Activated naive CD4-positive, alpha-beta T cell treated with anti-CD3 and anti-CD28 coated beads, Interleukin-2, amount 10 ng/mL, durations not matched to agents 7 days and 5 days (primary cell): ENCODE results near the gene ARHGEF10L.

Experiments used
- CTCF ChIA-PET: fragments of 350-600 bp; sonication (Branson Sonifier 250); formaldehyde crosslinking; loops from one replicate; lab custom pipeline; 2021; ENCODE audit warnings: antibody characterized with exemption; lab: Charles Lee
- DNase-seq: peaks from one replicate; pipeline ENCODE4 v3.0.0-alpha.2; 2020
- H3K27ac Mint-ChIP-seq: one replicate; pipeline ENCODE4 v1.8.0; 2021; ENCODE audit warnings: mild to moderate bottlenecking, moderate library complexity, mixed read lengths
- H3K27me3 Mint-ChIP-seq: one replicate; pipeline ENCODE4 v1.8.0; 2021; ENCODE audit warnings: mild to moderate bottlenecking, mixed read lengths
- H3K36me3 Mint-ChIP-seq: one replicate; pipeline ENCODE4 v1.8.0; 2021; ENCODE audit warnings: mixed read lengths
- H3K4me1 Mint-ChIP-seq: one replicate; pipeline ENCODE4 v1.8.0; 2021; ENCODE audit warnings: mixed read lengths
- H3K4me3 Mint-ChIP-seq: one replicate; pipeline ENCODE4 v1.8.0; 2021; ENCODE audit warnings: mild to moderate bottlenecking, moderate library complexity, mixed read lengths
- H3K9me3 Mint-ChIP-seq: one replicate; pipeline ENCODE4 v1.8.0; 2021; ENCODE audit warnings: mixed read lengths

ARHGEF10L gene

DNA sequence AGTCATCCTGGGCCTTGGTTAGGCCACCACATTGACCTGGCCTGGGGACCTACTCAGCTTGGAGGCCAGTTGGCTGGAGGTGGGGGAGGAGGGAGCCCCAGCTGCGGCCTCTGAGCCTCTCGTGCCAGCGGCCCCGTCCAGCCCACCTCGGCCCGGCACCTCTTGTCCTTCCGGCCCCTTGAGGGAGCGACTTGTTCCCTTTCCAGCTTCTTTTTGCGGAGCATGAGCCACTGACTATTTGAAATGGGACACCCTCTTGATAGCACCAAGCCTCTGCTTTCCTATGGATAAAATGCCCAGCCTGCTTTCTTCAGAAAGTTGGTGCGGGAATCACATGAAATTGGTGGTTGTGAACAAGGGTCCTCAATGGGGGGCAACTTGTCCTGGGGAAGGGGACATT lies 24.7 kb upstream of the ARHGEF10L start:
- Mint-ChIP-seq H3K27me3 (peaks cover 45% of the 10 kb centered on the region), H3K27ac (no peak overlapping the region), H3K4me1 (no peaks in the 10 kb centered on the region), H3K36me3 (no peaks in the 10 kb centered on the region), H3K9me3 (no peaks in the 10 kb centered on the region), H3K4me3 (no peak overlapping the region)
- DNase-seq = no peak
- CTCF ChIA-PET = no interaction called here

DNA sequence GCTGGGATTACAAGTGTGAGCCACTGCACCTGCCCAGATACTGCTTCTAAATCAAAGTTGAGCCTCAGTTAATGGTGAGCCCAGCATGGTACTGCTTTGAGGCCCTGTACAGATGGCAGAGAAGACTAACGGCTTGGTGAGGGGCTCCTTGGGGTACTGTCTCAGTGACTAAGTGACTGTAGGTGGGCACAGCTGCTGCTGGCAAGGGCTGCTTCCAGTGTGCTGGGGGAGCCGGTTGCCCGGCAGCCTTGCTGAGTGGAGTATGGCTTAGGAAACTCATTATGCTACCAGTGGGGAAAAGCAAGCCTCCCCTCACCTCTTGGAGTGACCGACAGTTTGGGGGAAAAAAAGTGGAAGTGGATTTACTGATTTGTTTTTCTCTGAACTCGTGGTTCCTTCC lies 23.6 kb upstream of the ARHGEF10L start:
- no peak for DNase-seq
- Mint-ChIP-seq H3K27ac (no peak overlapping the region), H3K9me3 (no peaks in the 10 kb centered on the region), H3K36me3 (no peaks in the 10 kb centered on the region), H3K4me3 (no peak overlapping the region), H3K27me3 (peaks cover 49% of the 10 kb centered on the region), H3K4me1 (no peaks in the 10 kb centered on the region)
- CTCF ChIA-PET = no interaction called here

DNA sequence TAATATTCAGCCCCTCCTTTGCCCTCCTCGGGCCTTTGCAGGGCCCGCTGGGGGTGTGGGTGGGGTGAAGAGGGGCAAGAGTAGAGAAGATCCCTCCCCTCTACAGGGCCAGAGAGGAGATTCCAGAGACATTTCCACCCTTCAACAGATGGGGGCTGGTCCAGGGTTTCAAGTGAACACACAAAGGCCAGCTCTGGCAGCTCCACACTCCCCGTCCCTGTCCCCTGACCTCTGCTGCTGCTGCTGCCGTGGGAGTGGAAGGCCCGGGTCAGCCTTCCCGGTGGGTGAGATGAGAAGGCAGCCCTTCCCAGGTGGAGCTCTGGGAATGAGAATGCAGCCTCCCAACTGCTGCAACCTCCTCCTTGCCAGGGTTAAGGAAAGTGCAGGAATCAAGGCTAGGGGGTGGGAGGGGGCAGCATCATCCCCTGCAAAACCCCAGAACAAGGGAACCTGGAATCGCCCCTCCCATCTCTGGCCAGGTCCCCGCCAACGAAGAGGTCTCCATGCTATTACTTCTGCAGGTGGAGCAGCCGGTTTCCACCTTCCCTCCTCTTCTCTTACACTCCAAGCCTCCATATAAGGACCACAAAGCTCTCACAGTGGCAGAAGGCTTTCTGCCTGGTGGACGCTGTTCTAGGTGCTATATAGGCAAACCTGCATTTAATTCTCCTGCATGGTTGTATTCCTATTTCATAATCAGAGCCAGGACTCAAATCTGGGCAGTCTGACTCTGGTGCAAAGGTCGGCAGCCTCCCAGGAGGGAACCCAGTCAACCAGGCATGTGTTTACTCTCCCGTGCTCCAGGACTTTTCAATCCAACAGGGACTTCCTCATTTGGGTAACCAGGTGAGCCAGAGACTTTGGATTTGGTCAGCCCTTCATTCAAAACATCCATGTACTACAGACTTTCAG lies 22.9 kb upstream of the ARHGEF10L start:
- DNase-seq = no peak
- Mint-ChIP-seq H3K4me3 (no peak overlapping the region), H3K9me3 (no peaks in the 10 kb centered on the region), H3K27me3 (peaks cover 55% of the 10 kb centered on the region), H3K4me1 (no peaks in the 10 kb centered on the region), H3K27ac (no peak overlapping the region), H3K36me3 (no peaks in the 10 kb centered on the region)
- CTCF ChIA-PET = no interaction called here

DNA sequence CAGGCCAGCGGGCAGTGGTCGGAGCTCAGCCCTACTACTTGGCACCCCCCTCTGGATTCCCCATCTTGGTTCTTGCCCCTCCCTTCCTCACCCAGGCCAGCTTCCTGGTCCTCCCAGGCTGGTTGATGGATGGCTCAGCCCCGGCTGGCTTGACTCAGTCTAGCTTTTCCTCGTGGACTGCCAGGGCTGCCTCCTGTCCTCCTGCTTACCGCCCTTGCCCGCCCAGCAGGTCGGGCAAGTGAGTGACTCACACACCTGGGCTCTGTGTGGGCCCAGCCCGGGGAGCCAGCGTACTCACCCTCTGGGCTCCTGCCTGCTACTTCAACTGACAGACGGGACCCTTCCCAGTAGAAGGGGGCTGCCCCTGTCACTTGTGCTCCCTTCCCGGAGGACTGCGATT lies 19.5 kb upstream of the ARHGEF10L start:
- H3K36me3 Mint-ChIP-seq = no peaks in the 10 kb centered on the region
- no peak for DNase-seq
- H3K4me3 Mint-ChIP-seq = no peak overlapping the region
- H3K27ac Mint-ChIP-seq = no peak overlapping the region
- no peaks in the 10 kb centered on the region for H3K4me1 Mint-ChIP-seq
- CTCF ChIA-PET = interaction anchor here (1.4 to 2.2 kb wide), 2 partner anchors 25 to 87 kb away, joined by 4 to 6 read pairs; no protein-coding TSS in a partner anchor
- no peaks in the 10 kb centered on the region for H3K9me3 Mint-ChIP-seq
- peaks cover 68% of the 10 kb centered on the region for H3K27me3 Mint-ChIP-seq

DNA sequence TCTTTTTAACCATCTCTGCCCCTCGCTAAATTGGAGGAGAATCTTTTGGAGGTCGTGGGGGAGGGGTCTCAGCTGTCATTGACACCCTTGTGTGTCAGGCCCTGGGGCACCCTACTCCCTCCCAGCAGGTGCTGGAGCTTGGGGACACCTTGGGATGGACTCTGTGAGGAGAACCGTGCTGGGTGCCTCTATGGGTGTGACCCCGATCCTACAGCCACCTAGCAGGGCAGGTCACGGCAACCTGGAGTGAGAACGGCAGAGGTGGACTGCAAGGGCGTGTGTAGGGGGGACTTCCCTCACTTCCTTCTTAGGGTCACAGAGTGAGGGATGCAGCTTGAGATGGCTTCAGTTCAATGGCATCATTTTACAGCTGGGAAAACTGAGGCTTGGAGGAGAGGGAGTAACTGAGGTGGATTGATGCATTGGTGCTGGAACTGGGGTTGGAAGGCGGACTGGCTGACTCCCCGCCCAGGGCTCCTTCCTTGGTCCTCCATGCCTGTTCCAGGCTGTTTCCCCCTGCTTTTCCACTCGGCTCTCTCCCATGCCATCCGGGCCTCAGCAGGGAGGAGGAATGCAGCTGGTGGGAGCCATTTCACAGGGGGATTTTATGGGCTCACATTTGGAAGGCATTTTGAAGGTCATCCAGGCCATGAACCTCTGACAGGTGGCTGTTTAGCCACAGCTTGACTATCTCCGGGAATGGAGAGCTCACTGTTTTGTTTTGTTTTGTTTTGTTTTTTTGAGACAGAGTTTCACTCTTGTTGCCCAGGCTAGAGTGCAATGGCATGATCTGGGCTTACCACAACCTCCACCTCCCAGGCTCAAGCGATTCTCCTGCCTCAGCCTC lies 18.8 kb upstream of the ARHGEF10L start:
- H3K27ac Mint-ChIP-seq = no peak overlapping the region

DNA sequence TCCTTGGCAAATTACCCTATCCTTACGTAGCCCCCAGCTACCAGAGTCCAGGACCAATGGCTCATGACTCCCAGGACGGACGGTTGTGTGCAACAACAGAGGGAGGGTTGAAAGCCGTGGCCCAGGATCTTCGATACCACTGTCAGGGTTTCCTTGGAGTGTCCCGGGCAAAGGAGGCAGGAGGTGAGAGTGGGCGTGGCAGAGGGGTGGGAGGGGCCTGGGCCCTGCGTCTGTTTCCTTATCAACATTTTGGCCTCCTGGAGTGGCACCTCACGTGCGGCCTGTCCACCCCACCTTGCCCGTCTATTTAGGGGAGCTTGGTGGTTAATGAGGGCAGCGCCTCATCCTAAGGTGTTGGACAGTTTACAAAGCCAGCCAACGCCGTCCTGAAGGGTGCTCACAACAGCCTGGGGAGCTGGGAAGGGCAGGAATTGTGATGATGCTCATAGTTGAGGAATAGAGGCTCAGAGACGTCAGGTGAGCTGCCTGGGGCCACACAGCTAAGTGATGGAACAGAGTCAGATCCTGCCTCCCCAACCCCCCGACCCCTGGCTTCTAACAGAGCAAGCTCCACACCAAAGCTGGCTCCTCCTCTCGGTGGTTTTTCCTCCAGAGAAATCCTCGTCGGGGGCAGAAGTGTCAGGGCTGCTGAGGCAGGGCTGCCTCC lies 17.4 kb upstream of the ARHGEF10L start:
- Mint-ChIP-seq H3K36me3 (no peaks in the 10 kb centered on the region), H3K9me3 (no peaks in the 10 kb centered on the region), H3K4me1 (no peaks in the 10 kb centered on the region), H3K27me3 (peaks cover 64% of the 10 kb centered on the region), H3K4me3 (no peak overlapping the region), H3K27ac (no peak overlapping the region)
- DNase-seq = no peak
- CTCF ChIA-PET = no interaction called here

More for the DNA sequence above, 18.8 kb upstream of the ARHGEF10L start:
- Mint-ChIP-seq H3K4me3 (no peak overlapping the region), H3K9me3 (no peaks in the 10 kb centered on the region), H3K27me3 (peaks cover 64% of the 10 kb centered on the region), H3K36me3 (no peaks in the 10 kb centered on the region), H3K4me1 (no peaks in the 10 kb centered on the region)
- CTCF ChIA-PET = interaction anchor here (1.4 to 2.2 kb wide), 2 partner anchors 26 to 86 kb away, joined by 4 to 6 read pairs; no protein-coding TSS in a partner anchor
- DNase-seq = no peak

DNA sequence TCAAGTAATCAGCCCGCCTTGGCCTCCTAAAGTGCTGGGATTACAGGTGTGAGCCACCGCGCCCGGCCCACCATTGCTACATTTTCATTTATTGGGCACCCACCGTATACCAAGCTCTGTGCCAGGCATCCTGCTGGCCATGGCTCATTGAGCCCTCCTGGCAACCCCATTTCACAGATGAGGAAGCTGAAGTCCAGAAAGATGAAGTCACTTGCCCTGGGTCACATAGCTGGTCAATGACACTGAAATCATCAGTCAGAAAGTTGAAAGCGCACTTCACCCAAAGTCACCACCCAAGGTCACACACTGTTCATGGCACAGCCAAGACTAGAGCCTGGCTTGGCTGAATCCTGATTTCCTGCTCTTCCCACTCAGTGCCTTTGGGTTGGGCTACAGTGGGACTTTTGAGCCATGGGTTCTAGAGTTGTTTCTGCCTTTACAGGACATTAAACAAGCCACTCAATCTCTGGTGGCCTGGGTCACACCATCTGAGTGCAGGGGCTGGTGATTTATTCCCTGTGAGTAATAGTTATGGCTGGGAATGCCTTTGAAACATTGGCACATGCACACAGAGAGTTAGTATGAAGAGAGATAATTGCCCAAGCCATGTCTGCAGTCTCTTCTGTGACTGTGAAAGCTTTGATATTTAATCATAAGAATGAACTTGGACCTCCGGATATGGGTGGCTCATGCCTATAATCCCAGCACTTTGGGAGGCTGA lies 16.0 kb upstream of the ARHGEF10L start:
- Mint-ChIP-seq H3K9me3 (no peaks in the 10 kb centered on the region), H3K36me3 (no peaks in the 10 kb centered on the region), H3K27ac (no peak overlapping the region), H3K27me3 (peaks cover 62% of the 10 kb centered on the region), H3K4me1 (no peaks in the 10 kb centered on the region), H3K4me3 (no peak overlapping the region)
- CTCF ChIA-PET = interaction anchor here (1.1 kb wide), 1 partner anchor 21 kb away, joined by 3 read pairs; no protein-coding TSS in a partner anchor
- no peak for DNase-seq

DNA sequence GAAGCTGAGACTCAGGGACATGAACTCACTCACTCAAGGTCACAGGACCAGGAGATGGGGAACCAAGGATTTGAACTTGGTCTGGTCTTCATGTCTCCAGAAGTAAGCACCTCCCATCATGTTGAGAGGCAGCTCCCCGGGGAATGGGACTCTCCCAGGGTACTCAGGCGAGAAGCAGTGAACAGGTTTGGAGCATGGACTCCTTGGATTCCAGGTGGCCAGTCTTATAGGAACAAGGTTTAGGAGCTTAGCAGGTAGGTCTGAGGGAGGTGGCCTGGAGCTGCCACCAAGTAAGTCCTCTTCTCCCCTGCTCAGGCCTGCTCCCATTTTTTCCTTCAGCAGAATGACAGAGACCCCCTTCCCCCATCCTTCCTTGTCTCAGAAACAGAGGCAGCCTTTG lies 14.9 kb upstream of the ARHGEF10L start:
- no peaks in the 10 kb centered on the region for H3K4me1 Mint-ChIP-seq
- no peaks in the 10 kb centered on the region for H3K36me3 Mint-ChIP-seq
- no peak overlapping the region for H3K4me3 Mint-ChIP-seq
- no peak for DNase-seq
- CTCF ChIA-PET = no interaction called here
- H3K27ac Mint-ChIP-seq = no peak overlapping the region
- peaks cover 66% of the 10 kb centered on the region for H3K27me3 Mint-ChIP-seq
- no peaks in the 10 kb centered on the region for H3K9me3 Mint-ChIP-seq

DNA sequence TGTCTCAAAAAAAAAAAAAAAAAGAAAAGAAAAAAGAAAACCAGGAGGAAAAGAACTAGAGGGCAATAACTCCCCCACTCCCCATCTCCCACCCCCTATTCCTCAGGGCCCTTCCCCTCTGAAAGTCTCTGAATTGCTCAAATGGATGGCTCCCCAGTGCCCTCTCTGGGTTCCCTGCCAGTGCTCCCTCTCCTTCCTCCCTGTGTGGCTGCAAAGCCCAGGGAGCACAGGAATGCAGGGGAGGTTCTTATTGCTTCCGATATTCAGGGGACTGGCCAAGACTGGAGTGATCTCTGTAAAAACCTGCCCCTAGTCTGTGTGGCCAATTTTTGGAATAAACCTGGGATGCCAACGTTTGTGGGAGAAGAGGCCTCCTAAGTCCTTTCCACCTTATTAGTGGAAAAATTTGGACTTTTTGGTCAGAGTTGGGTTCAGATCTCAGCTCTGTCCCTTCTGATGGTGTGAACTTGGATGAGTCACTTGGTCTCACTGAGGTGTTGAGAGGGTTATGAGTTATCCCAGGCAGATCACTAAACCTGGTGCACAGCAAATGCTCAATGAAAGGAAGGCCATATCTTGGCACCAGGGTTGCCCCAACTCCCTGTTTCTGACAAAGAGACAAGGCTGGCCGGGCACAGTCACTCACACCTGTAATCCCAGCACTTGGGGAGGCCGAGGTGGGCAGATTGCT lies 13.4 kb upstream of the ARHGEF10L start:
- no peaks in the 10 kb centered on the region for H3K9me3 Mint-ChIP-seq
- H3K4me1 Mint-ChIP-seq = no peaks in the 10 kb centered on the region
- DNase-seq = no peak
- no peak overlapping the region for H3K4me3 Mint-ChIP-seq
- H3K27ac Mint-ChIP-seq = no peak overlapping the region
- CTCF ChIA-PET = no interaction called here
- H3K36me3 Mint-ChIP-seq = no peaks in the 10 kb centered on the region
- H3K27me3 Mint-ChIP-seq = peaks cover 54% of the 10 kb centered on the region

DNA sequence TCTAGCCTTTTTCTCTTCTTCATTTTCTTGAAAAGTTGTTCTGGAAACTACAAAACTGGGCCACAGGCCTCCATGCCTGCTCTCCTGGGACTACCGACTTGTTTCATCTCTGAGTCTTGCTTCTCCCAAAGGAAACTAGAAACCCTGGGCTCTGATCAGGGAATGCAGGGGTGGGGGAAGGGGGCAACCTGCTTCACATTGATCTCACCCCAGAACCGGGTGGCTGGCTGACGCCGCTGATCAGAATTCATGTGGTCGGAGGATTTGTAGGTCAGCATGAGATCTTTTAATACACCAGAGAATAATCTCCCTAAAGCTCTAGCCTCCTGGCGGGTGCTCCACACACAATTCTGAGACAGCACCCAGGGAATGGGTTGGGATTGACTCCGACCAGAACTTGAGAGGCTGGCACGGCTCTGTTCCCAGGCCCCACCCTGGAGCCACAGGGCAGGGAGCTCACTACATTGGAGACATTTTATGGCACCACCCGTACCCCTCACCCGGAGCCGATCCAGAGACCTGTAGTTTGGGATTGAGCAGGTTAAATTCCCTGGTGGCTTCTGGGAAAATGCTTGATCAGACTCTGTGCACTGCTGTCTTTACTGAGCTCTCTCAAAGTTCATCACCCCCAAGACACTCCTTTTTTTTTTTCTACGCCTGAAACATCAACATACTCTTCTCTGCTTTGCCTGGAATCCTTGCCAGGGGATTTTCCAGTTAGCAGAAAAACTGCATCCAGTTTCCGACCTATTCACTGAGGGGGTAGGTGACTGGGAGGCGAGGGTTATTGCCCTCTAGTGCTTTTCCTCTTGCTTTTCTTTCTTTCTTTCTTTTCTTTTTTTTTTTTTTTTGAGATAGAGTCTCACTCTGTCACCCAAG lies 12.2 kb upstream of the ARHGEF10L start:
- H3K27ac Mint-ChIP-seq = no peak overlapping the region
- H3K36me3 Mint-ChIP-seq = no peaks in the 10 kb centered on the region
- H3K4me3 Mint-ChIP-seq = no peak overlapping the region
- H3K9me3 Mint-ChIP-seq = no peaks in the 10 kb centered on the region
- no peak for DNase-seq
- H3K27me3 Mint-ChIP-seq = peaks cover 42% of the 10 kb centered on the region
- CTCF ChIA-PET = no interaction called here
- no peaks in the 10 kb centered on the region for H3K4me1 Mint-ChIP-seq

DNA sequence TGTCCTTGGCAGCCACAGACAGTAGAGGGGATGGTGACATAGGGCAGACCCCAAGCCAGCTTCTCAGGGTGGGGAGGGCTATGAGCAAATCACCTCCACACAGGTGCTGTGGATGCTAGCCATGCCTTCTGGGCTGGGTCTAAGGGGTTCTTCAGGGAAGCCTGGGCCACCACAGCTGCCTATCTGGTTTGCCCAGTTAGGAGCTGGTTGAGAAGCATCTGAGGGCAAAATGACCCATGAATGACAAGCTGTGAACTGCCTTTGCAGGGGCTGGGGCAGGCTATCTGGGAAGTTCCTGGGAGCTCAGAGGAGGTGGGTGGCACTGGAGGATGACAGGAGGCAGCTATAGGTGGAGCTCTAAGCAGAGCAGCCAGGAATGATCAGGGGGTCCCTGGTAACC lies 10.1 kb upstream of the ARHGEF10L start:
- Mint-ChIP-seq H3K4me1 (no peaks in the 10 kb centered on the region), H3K9me3 (no peaks in the 10 kb centered on the region), H3K27ac (no peak overlapping the region), H3K36me3 (no peaks in the 10 kb centered on the region), H3K27me3 (peaks cover 31% of the 10 kb centered on the region), H3K4me3 (no peak overlapping the region)
- no peak for DNase-seq
- CTCF ChIA-PET = no interaction called here

DNA sequence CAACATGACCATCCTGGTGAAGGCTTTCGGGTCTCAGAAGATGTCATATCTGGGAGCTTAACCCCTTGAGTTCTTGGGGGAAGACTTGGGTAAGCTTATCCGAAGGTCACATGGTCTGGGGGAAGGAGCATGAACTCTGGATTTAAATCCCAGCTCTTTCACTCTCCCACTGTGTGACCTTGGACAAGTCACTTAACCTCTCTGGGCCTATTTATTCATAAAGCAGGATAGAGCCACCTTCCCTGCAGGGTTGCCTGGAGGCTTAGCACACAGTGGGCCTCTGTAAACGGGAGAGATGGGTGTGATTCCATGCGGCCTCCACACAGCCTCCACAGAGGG lies 8.2 kb upstream of the ARHGEF10L start:
- no peaks in the 10 kb centered on the region for H3K36me3 Mint-ChIP-seq
- CTCF ChIA-PET = no interaction called here
- no peak for DNase-seq
- no peaks in the 10 kb centered on the region for H3K4me1 Mint-ChIP-seq
- no peak overlapping the region for H3K4me3 Mint-ChIP-seq
- H3K9me3 Mint-ChIP-seq = no peaks in the 10 kb centered on the region
- peaks cover 30% of the 10 kb centered on the region for H3K27me3 Mint-ChIP-seq
- no peak overlapping the region for H3K27ac Mint-ChIP-seq
